Measurements from ENCODE around the gene ZBTB46. TPM values are rescaled to one million over a fixed set of nuclear protein-coding genes. Genes with fewer than 3 reads are reported as not detected.

Gene ZBTB46
- total RNA-seq, 2 donors from 2014 or later: 7.9 to 12.2 TPM

DNA sequence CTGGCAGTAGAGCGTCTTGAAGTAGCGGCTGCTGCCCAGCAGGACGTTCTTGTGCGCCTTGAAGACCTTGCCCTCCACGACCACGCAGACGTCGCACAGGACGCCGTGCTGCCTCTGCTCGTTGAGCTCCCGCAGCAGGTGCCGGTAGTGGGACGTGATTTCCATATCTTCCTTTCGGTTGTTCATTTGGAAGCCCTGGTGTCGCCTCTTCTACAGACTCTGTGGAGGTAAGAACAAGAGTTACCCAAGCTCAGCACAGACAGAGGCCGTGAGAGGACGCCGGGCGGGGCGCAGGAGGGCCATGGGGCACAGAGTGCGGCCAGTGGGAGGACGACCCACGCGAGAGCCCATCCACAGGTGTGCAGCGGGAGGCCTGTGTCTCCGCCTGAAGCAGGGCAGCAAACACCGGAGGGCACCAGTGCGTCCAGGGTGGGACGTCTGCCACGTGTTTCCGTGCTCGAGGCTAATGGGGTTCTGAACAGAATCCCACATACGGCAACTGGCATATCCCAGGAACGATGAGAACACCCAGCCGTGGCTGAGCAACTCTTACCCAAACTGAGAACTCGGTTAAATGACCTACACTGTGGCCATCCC lies 40.4 kb downstream of the ZBTB46 start:
- TF ChIP-seq, protein P1, sequence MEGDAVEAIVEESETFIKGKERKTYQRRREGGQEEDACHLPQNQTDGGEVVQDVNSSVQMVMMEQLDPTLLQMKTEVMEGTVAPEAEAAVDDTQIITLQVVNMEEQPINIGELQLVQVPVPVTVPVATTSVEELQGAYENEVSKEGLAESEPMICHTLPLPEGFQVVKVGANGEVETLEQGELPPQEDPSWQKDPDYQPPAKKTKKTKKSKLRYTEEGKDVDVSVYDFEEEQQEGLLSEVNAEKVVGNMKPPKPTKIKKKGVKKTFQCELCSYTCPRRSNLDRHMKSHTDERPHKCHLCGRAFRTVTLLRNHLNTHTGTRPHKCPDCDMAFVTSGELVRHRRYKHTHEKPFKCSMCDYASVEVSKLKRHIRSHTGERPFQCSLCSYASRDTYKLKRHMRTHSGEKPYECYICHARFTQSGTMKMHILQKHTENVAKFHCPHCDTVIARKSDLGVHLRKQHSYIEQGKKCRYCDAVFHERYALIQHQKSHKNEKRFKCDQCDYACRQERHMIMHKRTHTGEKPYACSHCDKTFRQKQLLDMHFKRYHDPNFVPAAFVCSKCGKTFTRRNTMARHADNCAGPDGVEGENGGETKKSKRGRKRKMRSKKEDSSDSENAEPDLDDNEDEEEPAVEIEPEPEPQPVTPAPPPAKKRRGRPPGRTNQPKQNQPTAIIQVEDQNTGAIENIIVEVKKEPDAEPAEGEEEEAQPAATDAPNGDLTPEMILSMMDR (IDR thresholded peaks at IDR 0.05): no peak
- no peak for TF ChIP-seq POLR2A (IDR thresholded peaks at IDR 0.05)
- no peak for TF ChIP-seq POLR2AphosphoS5 (IDR thresholded peaks at IDR 0.05)
- 95% methylated on average over 37 of the region's 37 CpGs for WGBS
- DNase-seq (ENCODE audit: low spot score): no peak
- no peak overlapping the region for H3K27ac ChIP-seq
- H3K4me1 ChIP-seq (replicated peaks): no peaks in the 10 kb centered on the region
- no peaks in the 10 kb centered on the region for H3K27me3 ChIP-seq (replicated peaks; ENCODE audit: insufficient read depth)
- intact Hi-C loops (cut with DNase I): no loop called here
- H3K36me3 ChIP-seq: no peaks in the 10 kb centered on the region
- H3K4me3 ChIP-seq: no peak overlapping the region
- H3K9me3 ChIP-seq: no peaks in the 10 kb centered on the region

DNA sequence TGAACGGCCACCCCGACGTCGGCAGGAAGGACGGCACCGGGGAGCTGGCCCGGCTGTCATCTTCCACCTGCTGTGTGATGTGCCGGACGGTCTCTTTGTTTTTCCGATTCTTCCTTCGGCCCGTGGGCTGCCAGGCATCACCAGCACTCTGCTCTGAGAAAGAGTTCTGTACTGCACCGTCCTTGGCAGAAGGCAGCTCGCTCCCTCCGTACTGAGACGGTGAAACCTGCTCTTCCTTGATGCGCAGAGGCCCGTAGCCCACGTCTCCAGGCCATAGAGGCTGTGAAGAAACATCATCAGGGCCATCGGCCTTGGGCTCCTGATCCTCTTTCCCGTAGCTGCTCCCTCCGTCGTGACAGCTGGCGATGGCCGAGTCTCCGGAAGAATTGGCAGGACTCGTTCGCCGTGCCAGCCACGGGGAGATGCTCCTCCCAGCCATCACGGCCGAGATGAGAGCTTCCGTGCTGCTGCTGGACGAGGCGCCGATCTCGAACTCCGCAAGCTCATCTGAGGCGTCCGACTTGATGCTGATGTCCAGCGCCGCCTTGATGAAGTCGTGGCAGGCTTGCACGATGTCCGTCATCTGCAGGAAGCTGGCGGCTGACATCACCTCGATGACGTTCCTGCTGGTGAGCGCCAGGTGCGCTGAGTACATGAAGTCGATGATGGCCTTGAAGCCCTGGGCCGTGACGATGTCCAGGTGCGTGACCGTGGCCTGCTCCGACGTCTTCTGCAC lies 41.1 kb downstream of the ZBTB46 start:
- H3K9me3 ChIP-seq: no peaks in the 10 kb centered on the region
- no peaks in the 10 kb centered on the region for H3K36me3 ChIP-seq
- no peak overlapping the region for H3K27ac ChIP-seq
- intact Hi-C loops (cut with DNase I): loop anchor here (5.0 kb wide), 1 partner anchor 72 kb away; the partner anchor contains the start of gene ABHD16B
- no peaks in the 10 kb centered on the region for H3K4me1 ChIP-seq (replicated peaks)
- H3K27me3 ChIP-seq (replicated peaks; ENCODE audit: insufficient read depth): no peaks in the 10 kb centered on the region
- no peak for DNase-seq (ENCODE audit: low spot score)
- WGBS: 92% methylated on average over 57 of the region's 57 CpGs
- no peak for TF ChIP-seq POLR2A (IDR thresholded peaks at IDR 0.05)
- TF ChIP-seq POLR2AphosphoS5 (IDR thresholded peaks at IDR 0.05): no peak
- TF ChIP-seq, protein P1 (IDR thresholded peaks at IDR 0.05): no peak
- H3K4me3 ChIP-seq: no peak overlapping the region

DNA sequence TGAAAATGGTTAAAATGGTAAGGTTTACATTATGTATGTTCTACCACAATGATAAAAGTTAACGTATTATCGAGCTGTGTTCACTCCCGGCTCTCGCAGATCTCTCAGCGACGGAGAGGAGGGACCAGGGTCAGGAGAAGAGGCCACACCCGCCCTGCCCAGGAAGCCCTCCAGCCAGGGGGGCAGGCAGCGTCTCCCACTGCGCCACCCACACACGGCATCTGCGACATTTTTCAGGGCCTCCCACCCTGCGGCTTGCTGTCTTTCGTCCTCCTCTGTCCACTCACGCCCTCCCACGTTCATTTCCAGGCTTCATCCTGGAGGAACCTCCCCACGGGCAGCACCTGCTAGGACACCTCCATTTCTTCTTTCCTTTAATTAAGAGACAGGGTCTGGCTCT lies 43.3 kb downstream of the ZBTB46 start:
- TF ChIP-seq POLR2AphosphoS5 (IDR thresholded peaks at IDR 0.05): no peak
- TF ChIP-seq POLR2A (IDR thresholded peaks at IDR 0.05): no peak
- 84% methylated on average over 16 of the region's 16 CpGs for WGBS
- H3K27ac ChIP-seq: no peak overlapping the region
- DNase-seq (ENCODE audit: low spot score): no peak
- intact Hi-C loops (cut with DNase I): loop anchor here (5.0 kb wide), 1 partner anchor 75 kb away; the partner anchor contains the start of gene ABHD16B
- no peaks in the 10 kb centered on the region for H3K36me3 ChIP-seq
- H3K27me3 ChIP-seq (replicated peaks; ENCODE audit: insufficient read depth): no peaks in the 10 kb centered on the region
- no peak overlapping the region for H3K4me3 ChIP-seq
- no peaks in the 10 kb centered on the region for H3K4me1 ChIP-seq (replicated peaks)
- no peaks in the 10 kb centered on the region for H3K9me3 ChIP-seq

DNA sequence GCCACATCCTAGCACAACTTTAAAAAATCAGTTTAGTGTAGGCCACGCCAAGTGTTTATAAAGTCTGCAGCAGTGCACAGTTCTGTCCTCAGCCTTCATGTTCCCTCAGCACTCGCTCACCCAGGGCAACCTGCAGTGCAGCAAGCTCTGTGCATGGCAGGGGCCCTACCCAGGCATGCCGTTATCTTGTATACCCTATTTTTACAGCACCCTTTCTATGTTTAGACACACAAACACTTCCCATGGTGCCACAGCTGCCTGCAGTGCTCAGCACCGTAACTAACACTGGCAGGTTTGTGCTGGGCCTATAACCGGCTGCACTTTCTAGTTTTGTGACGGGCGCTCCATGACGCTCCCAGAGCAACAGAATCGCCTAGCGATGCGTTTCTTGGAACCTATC lies 43.8 kb downstream of the ZBTB46 start:
- intact Hi-C loops (cut with DNase I): loop anchor here (5.0 kb wide), 1 partner anchor 75 kb away; the partner anchor contains the start of gene ABHD16B
- WGBS: 84% methylated on average over 11 of the region's 11 CpGs
- H3K4me3 ChIP-seq: no peak overlapping the region
- H3K27ac ChIP-seq: no peak overlapping the region
- H3K36me3 ChIP-seq: no peaks in the 10 kb centered on the region
- TF ChIP-seq POLR2A (IDR thresholded peaks at IDR 0.05): no peak
- TF ChIP-seq, protein P1 (IDR thresholded peaks at IDR 0.05): no peak
- no peak for TF ChIP-seq POLR2AphosphoS5 (IDR thresholded peaks at IDR 0.05)
- no peaks in the 10 kb centered on the region for H3K4me1 ChIP-seq (replicated peaks)
- no peaks in the 10 kb centered on the region for H3K27me3 ChIP-seq (replicated peaks; ENCODE audit: insufficient read depth)
- H3K9me3 ChIP-seq: no peaks in the 10 kb centered on the region
- DNase-seq (ENCODE audit: low spot score): no peak

DNA sequence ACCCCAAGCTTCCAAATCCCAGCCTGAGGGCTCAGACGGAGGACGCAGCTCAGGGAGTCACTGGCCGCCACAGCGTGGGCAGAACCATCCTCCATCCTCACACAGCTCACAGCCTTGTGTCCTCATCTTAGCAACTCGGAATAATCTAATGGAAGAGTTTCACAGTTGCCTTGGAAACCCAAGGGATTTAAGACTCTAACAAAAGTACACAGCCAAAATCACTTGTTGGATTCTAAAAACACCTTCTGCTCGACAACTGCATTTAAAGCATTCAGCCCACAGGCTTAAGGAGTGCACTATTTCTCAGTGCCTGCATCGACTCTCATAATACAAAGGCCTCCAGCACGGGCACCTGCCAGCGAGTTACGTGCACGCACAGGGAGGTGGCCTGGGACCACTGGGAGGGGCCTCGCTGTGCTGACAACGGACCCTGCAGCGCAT lies 45.4 kb downstream of the ZBTB46 start:
- Histone ChIP-seq H3K9me3 (no peaks in the 10 kb centered on the region), H3K27ac (no peak overlapping the region), H3K36me3 (no peaks in the 10 kb centered on the region), H3K4me1 (replicated peaks) (no peaks in the 10 kb centered on the region), H3K27me3 (replicated peaks; ENCODE audit: insufficient read depth) (no peaks in the 10 kb centered on the region), H3K4me3 (no peak overlapping the region)
- intact Hi-C loops (cut with DNase I): loop anchor here (5.0 kb wide), 1 partner anchor 77 kb away; the partner anchor contains the start of gene ABHD16B
- TF ChIP-seq, protein P1 (IDR thresholded peaks at IDR 0.05): no peak
- TF ChIP-seq POLR2AphosphoS5 (IDR thresholded peaks at IDR 0.05) (no peak), POLR2A (IDR thresholded peaks at IDR 0.05) (no peak)
- no peak for DNase-seq (ENCODE audit: low spot score)
- WGBS: 70% methylated on average over 14 of the region's 14 CpGs

All from prostate gland (tissue), 2 donors.